HUES64 (cell line): ENCODE measurements around the gene EMC10.

ENCODE experiments used
- H3K27ac ChIP-seq: 2 replicates; pipeline ENCODE4 v1.7.0; 2013; ENCODE audit warnings: low read depth, low read length, inconsistent platforms
- H3K27me3 ChIP-seq: 2 replicates; pipeline ENCODE4 v1.6.1; 2013; ENCODE audit warnings: mild to moderate bottlenecking, low read length; ENCODE audit not compliant: insufficient read depth
- H3K36me3 ChIP-seq: 2 replicates; pipeline ENCODE4 v1.6.1; 2013; ENCODE audit warnings: mild to moderate bottlenecking, low read length; ENCODE audit not compliant: insufficient read depth
- H3K4me1 ChIP-seq: 2 replicates; pipeline ENCODE4 v1.6.1; 2013; ENCODE audit warnings: mild to moderate bottlenecking, low read length, moderate library complexity; ENCODE audit not compliant: insufficient read depth
- H3K4me3 ChIP-seq: 2 replicates; pipeline ENCODE4 v1.5.1; 2013; ENCODE audit warnings: mild to moderate bottlenecking, low read length, moderate library complexity
- H3K9ac ChIP-seq: 2 replicates; pipeline ENCODE4 v1.6.1; 2013; ENCODE audit warnings: mild to moderate bottlenecking, low read depth, low read length
- H3K9me3 ChIP-seq: 2 replicates; pipeline ENCODE4 v1.6.1; 2013; ENCODE audit warnings: low read depth, low read length; ENCODE audit not compliant: insufficient read depth
- WGBS: fragments of 150-250, 120-280 bp; methylation state at CpG from one replicate; pipeline ENCODE4 v1.1.7; 2013; ENCODE audit warnings: missing lambda C conversion rate; 5-methylcytosine and 5-hydroxymethylcytosine counted together

The EMC10 gene

DNA sequence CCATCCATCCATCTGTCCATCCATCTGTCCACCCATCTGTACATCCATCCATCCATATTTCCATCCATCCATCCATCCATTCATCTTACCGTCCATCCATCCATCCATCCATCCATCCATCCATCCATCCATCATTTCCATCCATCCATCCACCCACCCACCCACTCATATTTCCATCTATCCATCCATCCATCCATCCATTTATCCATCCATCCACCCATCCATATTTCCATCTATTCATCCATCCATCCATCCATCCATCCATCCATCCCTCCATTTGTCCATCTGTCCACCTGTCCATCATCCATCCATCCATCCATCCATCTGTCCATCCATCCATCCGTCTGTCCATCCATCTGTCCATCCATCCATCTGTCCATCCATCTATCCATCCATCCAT lies 20.3 kb upstream of the EMC10 start:
- Histone ChIP-seq H3K4me3 (no peak overlapping the region), H3K9me3 (no peaks in the 10 kb centered on the region), H3K36me3 (no peaks in the 10 kb centered on the region), H3K27ac (no peak overlapping the region), H3K4me1 (no peaks in the 10 kb centered on the region), H3K27me3 (no peaks in the 10 kb centered on the region), H3K9ac (no peak overlapping the region)
- 81% methylated on average over 2 of the region's 2 CpGs for WGBS

DNA sequence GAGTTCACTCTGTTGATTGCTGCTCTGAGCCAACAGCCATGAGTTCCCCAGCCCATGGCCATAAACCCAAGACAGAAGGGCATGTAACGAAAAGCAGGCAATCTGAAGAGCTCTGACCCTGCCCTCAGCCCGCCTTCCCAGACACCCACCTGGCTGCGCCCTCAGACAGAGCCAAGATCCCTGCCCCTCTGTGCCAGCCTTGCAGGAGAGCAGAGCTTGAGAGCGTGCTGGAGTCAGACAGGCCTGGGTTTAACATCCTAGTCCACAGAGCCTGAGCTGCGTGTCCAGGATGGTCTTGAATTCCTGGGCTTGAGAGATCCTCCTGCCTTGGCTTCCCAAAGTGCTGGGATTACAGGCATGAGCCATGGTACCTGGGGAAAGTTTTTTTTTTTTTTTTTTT lies 19.0 kb upstream of the EMC10 start:
- H3K9me3 ChIP-seq, result no peaks in the 10 kb centered on the region
- H3K36me3 ChIP-seq, result no peaks in the 10 kb centered on the region
- 90% methylated on average over 5 of the region's 5 CpGs for WGBS
- no peaks in the 10 kb centered on the region for H3K4me1 ChIP-seq
- no peak overlapping the region for H3K9ac ChIP-seq
- no peaks in the 10 kb centered on the region for H3K27me3 ChIP-seq
- no peak overlapping the region for H3K4me3 ChIP-seq
- H3K27ac ChIP-seq, result no peak overlapping the region

DNA sequence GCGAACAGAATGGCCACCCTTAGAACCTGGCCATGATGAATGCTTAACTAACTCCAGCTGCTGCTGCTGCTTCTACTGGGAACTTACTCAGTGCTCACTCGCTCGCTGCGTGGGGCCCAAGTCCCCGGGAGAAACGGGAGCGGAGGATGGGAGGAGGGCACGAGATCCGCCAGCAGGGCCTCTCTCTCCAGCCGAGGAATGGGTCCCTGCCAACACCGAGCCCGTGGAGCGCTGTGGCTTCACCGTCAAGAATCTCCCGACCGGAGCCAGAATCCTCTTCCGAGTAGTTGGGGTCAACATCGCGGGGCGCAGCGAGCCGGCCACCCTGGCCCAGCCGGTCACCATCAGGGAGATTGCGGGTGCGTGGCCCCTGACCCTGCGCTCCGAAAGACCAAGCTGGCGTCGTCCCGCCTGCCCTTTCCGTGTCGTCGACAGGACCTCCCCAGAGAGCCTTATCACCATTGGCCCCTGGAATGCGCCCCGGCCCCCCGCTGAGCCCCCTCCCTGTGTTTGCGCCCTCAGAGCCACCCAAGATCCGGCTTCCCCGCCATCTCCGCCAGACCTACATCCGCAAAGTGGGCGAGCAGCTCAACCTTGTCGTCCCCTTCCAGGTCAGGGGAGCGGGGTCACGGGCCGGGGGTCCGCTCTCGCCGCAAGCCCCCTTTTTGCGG lies 17.8 kb upstream of the EMC10 start:
- Histone ChIP-seq H3K36me3 (no peaks in the 10 kb centered on the region), H3K4me3 (no peak overlapping the region), H3K27me3 (no peaks in the 10 kb centered on the region), H3K27ac (no peak overlapping the region), H3K9me3 (no peaks in the 10 kb centered on the region), H3K4me1 (no peaks in the 10 kb centered on the region), H3K9ac (no peak overlapping the region)
- 85% methylated on average over 50 of the region's 50 CpGs for WGBS

DNA sequence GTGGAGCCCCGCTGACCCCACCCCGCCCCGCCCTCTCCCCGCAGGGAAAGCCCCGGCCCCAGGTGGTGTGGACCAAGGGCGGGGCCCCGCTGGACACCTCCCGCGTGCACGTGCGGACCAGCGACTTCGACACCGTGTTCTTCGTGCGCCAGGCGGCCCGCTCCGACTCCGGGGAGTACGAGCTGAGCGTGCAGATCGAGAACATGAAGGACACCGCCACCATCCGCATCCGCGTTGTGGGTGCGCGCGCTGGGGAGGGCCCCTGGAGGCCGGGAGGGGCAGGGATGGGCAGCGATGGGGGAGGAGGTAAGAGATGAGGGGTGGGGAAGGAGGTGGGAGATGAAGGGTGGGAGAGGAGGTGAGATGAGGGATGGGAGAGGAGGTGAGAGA lies 17.2 kb upstream of the EMC10 start:
- no peak overlapping the region for H3K9ac ChIP-seq
- H3K27me3 ChIP-seq, result no peaks in the 10 kb centered on the region
- H3K4me1 ChIP-seq, result no peaks in the 10 kb centered on the region

DNA sequence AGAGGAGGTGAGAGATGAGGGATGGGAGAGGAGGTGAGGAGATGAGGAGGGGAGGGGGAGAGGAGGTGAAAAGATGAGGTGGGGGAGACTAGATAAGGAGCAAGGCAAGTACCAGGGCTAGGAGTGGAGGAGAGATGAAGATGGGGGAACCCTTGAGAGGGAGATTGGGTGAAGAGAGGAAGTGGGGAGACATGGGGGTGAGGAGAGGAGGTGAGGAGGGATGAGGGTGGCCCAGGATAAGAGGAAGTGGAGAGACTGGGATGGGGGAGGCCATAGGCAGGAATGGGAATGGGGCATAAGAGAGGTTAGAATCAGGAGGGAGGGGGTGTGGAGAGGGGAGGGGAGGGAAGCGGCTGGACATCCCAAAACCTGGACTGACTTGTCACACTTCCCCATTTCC lies 16.7 kb upstream of the EMC10 start:
- no peaks in the 10 kb centered on the region for H3K4me1 ChIP-seq
- no peaks in the 10 kb centered on the region for H3K36me3 ChIP-seq
- H3K27ac ChIP-seq, result no peak overlapping the region
- no peaks in the 10 kb centered on the region for H3K27me3 ChIP-seq
- no peak overlapping the region for H3K9ac ChIP-seq
- WGBS, result 82% methylated on average over 1 of the region's 1 CpG
- no peak overlapping the region for H3K4me3 ChIP-seq
- no peaks in the 10 kb centered on the region for H3K9me3 ChIP-seq

More for the DNA sequence above, 17.2 kb upstream of the EMC10 start:
- Histone ChIP-seq H3K36me3 (no peaks in the 10 kb centered on the region), H3K4me3 (no peak overlapping the region), H3K9me3 (no peaks in the 10 kb centered on the region), H3K27ac (no peak overlapping the region)
- 93% methylated on average over 32 of the region's 32 CpGs for WGBS

DNA sequence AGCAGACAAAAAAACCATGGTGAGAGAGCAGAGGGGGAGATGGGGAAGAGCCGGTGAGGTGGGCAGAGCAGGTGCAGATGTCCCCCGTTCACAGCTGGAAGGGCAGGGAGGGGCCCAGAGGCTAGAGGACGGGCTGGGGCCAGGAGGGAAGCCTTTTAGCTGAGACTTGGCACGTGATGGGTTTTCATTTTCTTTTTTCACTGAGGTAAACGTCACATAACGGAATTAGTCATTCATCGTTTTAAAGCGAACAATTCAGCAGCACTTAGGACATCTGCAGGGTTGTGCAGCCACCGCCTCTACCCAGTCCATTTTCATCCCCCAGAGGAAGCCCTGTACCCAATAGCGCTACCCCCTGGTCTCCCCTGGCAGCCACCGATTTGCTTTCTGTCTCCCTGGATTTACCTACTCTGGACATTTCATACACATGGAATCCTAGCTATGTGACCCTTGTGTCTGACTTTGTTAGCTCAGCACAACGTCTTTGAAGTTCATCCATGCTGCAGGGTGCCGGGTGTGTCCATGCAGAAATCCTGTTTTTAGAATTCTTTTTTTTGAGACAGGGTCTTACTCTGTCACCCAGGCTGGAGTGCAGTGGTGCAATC lies 16.0 kb upstream of the EMC10 start:
- Histone ChIP-seq H3K27ac (no peak overlapping the region), H3K27me3 (no peaks in the 10 kb centered on the region), H3K9ac (no peak overlapping the region), H3K36me3 (no peaks in the 10 kb centered on the region), H3K4me1 (no peaks in the 10 kb centered on the region), H3K9me3 (no peaks in the 10 kb centered on the region), H3K4me3 (no peak overlapping the region)
- WGBS, result 72% methylated on average over 13 of the region's 13 CpGs

DNA sequence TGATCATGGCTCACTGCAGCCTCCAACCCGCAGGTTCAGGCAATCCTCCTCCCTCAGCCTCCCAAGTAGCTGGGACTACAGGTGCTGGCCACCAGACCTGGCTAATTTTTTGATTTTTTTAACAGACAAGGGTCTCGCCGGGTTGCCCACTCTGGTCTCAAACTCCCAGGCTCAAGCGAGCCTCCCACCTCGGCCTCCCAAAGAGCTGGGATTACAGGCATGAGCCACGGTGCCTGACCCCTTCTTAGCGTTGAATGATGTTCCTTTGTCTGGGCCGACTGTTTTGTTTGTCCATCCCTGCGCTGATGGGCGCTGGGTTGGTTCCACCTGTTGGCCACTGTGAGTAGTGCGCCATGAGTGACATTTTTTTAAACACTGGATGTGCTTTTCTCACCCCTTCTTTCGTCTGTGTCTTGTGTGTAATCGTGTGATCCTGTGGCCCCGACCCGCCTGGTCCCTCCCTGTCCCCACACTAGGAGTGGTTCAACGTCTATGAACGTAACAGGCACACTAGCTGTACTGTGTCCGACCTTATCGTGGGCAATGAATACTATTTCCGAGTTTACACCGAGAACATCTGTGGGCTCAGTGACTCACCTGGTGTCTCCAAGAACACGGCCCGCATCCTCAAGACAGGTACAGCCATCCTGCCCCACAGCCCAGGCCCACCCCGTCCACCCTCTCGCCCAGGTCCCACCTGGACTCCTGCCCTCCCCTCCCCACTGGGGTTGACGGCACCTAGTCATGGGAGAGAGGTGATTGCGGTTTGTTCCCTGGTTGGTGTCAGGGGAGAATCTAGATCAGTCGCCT lies 15.0 kb upstream of the EMC10 start:
- H3K9ac ChIP-seq, result no peak overlapping the region
- 43% methylated on average over 27 of the region's 28 CpGs for WGBS

DNA sequence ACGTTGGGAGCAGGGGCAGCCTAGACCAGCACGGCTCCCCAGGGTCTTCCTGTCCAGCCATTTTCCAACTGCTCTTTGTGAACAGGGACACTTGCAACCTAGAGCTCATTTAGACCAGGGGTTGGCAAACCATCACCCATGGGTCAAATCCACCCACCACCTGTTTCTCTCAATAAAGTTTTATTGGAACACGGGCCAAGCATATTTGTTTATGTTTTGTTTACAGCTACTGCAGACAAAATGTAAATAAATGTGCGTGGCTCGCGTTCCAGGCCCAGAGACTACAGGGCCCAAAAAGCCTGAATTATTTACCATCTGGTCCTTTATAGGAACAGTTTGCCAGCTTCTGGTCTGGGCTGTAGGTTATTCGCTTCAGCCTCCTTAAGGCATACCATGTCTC lies 13.3 kb upstream of the EMC10 start:
- WGBS, result 85% methylated on average over 7 of the region's 7 CpGs

More for the DNA sequence above, 15.0 kb upstream of the EMC10 start:
- H3K27ac ChIP-seq, result no peak overlapping the region
- no peaks in the 10 kb centered on the region for H3K9me3 ChIP-seq
- no peaks in the 10 kb centered on the region for H3K4me1 ChIP-seq
- H3K27me3 ChIP-seq, result no peaks in the 10 kb centered on the region
- H3K36me3 ChIP-seq, result no peaks in the 10 kb centered on the region
- H3K4me3 ChIP-seq, result no peak overlapping the region

DNA sequence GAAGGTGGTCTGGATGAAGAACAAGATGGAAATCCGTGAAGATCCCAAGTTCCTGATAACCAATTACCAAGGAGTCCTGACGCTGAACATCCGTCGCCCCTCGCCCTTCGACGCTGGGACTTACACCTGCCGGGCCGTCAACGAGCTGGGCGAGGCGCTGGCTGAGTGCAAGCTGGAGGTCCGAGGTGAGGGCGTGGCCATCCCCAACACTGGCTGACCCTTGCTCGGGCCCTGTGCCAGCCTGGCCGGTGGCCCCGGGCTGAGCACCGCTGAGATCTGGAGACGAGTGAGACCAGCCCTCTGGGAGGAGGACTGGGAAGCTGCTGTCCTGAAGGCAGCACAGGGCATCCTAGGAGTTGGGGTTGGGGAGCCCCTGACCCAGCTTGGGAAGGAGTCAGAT lies 12.0 kb upstream of the EMC10 start:
- no peaks in the 10 kb centered on the region for H3K27me3 ChIP-seq
- H3K9me3 ChIP-seq, result no peaks in the 10 kb centered on the region
- H3K36me3 ChIP-seq, result no peaks in the 10 kb centered on the region
- WGBS, result 90% methylated on average over 19 of the region's 19 CpGs
- no peak overlapping the region for H3K4me3 ChIP-seq
- H3K4me1 ChIP-seq, result no peaks in the 10 kb centered on the region
- no peak overlapping the region; the same call in 1 of the 2 replicates for H3K9ac ChIP-seq
- no peak overlapping the region for H3K27ac ChIP-seq

More for the DNA sequence above, 13.3 kb upstream of the EMC10 start:
- no peak overlapping the region for H3K4me3 ChIP-seq
- no peaks in the 10 kb centered on the region for H3K27me3 ChIP-seq
- H3K36me3 ChIP-seq, result no peaks in the 10 kb centered on the region
- H3K27ac ChIP-seq, result no peak overlapping the region
- H3K9ac ChIP-seq, result no peak overlapping the region
- no peaks in the 10 kb centered on the region for H3K9me3 ChIP-seq
- H3K4me1 ChIP-seq, result no peaks in the 10 kb centered on the region

DNA sequence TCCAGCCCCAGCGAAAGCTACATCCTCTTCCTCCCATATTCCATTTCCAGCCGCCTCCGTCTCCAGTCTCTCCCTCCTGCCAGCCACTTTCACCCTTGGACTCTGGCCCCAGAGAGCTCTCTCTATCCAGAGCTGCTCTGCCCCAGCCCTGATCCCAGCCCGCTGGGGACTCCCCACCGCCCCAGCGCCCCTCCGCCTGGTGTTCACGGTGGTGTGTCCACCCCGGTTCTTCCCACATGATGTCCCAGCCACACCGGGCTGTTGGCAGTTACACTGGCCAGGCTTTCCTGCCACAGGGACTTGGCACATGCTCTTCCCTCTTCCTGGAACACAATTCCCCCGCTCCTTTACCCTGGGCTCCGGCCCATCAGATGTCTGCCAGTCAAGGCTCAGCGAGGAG lies 11.3 kb upstream of the EMC10 start:
- H3K4me1 ChIP-seq, result no peaks in the 10 kb centered on the region
- no peaks in the 10 kb centered on the region for H3K36me3 ChIP-seq
- 95% methylated on average over 13 of the region's 13 CpGs for WGBS

DNA sequence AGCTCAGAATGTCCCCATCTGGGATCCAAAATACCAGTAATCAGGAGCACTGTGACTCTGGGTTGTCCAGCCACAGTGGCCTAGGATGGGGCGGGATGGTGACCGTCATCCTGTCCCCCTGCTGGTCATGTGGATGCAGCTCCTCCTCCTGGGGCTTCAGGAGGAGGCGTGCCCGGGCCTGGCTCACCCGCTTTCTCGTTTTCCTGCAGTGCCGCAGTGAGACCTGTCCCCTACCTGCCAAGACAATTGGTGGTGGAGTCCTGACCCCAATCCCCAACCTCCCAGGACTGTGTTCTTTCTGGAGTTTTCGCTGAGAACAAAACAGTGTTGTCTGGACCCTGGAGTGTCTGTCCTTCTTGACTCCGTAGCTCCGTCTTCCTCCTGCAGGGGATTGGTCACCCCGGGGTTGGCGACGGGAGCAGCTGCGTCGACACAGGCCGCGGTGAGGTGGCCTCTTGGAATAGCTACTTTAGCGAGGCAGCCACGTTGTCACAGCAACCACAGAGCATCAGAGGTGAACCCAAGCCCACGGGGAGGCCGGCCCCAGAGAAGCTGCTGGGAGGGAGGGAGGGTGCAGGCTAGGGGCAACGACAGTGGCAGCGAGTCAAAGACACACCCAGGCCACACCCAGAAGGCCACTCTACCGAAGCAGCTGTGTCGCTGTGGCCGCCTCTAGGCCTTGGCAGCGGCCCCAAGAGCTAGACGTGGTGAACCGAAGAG lies 10.2 kb upstream of the EMC10 start:
- no peaks in the 10 kb centered on the region for H3K27me3 ChIP-seq
- 55% methylated on average over 29 of the region's 29 CpGs for WGBS
- no peak overlapping the region for H3K9ac ChIP-seq
- H3K9me3 ChIP-seq, result no peaks in the 10 kb centered on the region
- no peaks in the 10 kb centered on the region for H3K4me1 ChIP-seq
- H3K36me3 ChIP-seq, result no peaks in the 10 kb centered on the region
- H3K27ac ChIP-seq, result no peak overlapping the region
- H3K4me3 ChIP-seq, result no peak overlapping the region

More for the DNA sequence above, 11.3 kb upstream of the EMC10 start:
- H3K9ac ChIP-seq, result no peak overlapping the region
- no peak overlapping the region for H3K4me3 ChIP-seq
- no peaks in the 10 kb centered on the region for H3K9me3 ChIP-seq
- no peaks in the 10 kb centered on the region for H3K27me3 ChIP-seq
- H3K27ac ChIP-seq, result no peak overlapping the region
